Muscle of arm (tissue), 12 donors: Measurements from ENCODE around the gene VIL1. TPM values are rescaled to one million over a fixed set of nuclear protein-coding genes. Genes with fewer than 3 reads are reported as not detected.

ENCODE experiments used
- DNase-seq: peaks from one replicate; pipeline ENCODE4 v3.0.0-alpha.2; 2013
- polyA plus RNA-seq, 12 donors: library from polyadenylated mRNA; unstranded; fragments of 120-200 nt; gene quantifications; one replicate each; pipeline ENCODE4 v1.2.1, GENCODE V29; 2013; ENCODE audit not compliant: insufficient read length in 12 of 12

VIL1 gene
- polyA plus RNA-seq, 12 donors: 0.06 to 38.2 (median 0.25) TPM; not detected in 4

- DNase-seq: no peak
Measured at GRCh38 chr2:218435003-218435982, 16.4 kb downstream of the VIL1 start.

GRCh38 chr2:218436992-218437391 is 18.1 kb downstream of the VIL1 start:
- DNase-seq: no peak

GRCh38 chr2:218437969-218438368 is 19.0 kb downstream of the VIL1 start:
- DNase-seq: no peak

- no peak for DNase-seq
Measured at GRCh38 chr2:218438596-218438995, 19.7 kb downstream of the VIL1 start.

- DNase-seq: no peak
Measured at GRCh38 chr2:218444692-218445357, 25.9 kb downstream of the VIL1 start.

GRCh38 chr2:218445602-218446001 is 26.7 kb downstream of the VIL1 start:
- DNase-seq: no peak

GRCh38 chr2:218446547-218446946 is 27.6 kb downstream of the VIL1 start:
- no peak for DNase-seq

GRCh38 chr2:218447072-218447471 is 28.1 kb downstream of the VIL1 start:
- DNase-seq: no peak

- DNase-seq: no peak
Measured at GRCh38 chr2:218448934-218449333, 30.0 kb downstream of the VIL1 start.

- no peak for DNase-seq
Measured at GRCh38 chr2:218452079-218452478, 33.2 kb downstream of the VIL1 start.

GRCh38 chr2:218456849-218457248 is 37.9 kb downstream of the VIL1 start:
- no peak for DNase-seq

GRCh38 chr2:218458598-218458997 is 39.7 kb downstream of the VIL1 start:
- no peak for DNase-seq

- DNase-seq: peak; percentile 25
Measured at GRCh38 chr2:218465987-218466633, 47.2 kb downstream of the VIL1 start.

- DNase-seq: no peak
Measured at GRCh38 chr2:218470448-218470847, 51.5 kb downstream of the VIL1 start.

GRCh38 chr2:218471036-218471435 is 52.1 kb downstream of the VIL1 start:
- DNase-seq: no peak

GRCh38 chr2:218471982-218472381 is 53.1 kb downstream of the VIL1 start:
- peak; percentile 7 for DNase-seq

GRCh38 chr2:218472988-218473387 is 54.1 kb downstream of the VIL1 start:
- no peak for DNase-seq

- DNase-seq: no peak
Measured at GRCh38 chr2:218474527-218474926, 55.6 kb downstream of the VIL1 start.

- peak; percentile 41 for DNase-seq
Measured at GRCh38 chr2:218476676-218477075, 57.8 kb downstream of the VIL1 start.

- no peak for DNase-seq
Measured at GRCh38 chr2:218477247-218477646, 58.3 kb downstream of the VIL1 start.

- no peak for DNase-seq
Measured at GRCh38 chr2:218478544-218478943, 59.6 kb downstream of the VIL1 start.

GRCh38 chr2:218479595-218479994 is 60.7 kb downstream of the VIL1 start:
- DNase-seq: no peak

- no peak for DNase-seq
Measured at GRCh38 chr2:218482651-218483050, 63.7 kb downstream of the VIL1 start.
